ENCODE measurements around the gene NBPF19. TPM values are rescaled to one million over a fixed set of nuclear protein-coding genes. Genes with fewer than 3 reads are reported as not detected.

NBPF19 gene
- total RNA-seq, 2 donors from 2014 or later, result 22.9 to 36.0 TPM

Other genes starting within 250 kb of the NBPF19 start
- not detected for gene PPIAL4C, start 108.8 kb downstream of the NBPF19 start, total RNA-seq